ENCODE measurements around the gene ZMAT3.

Gene ZMAT3

DNA sequence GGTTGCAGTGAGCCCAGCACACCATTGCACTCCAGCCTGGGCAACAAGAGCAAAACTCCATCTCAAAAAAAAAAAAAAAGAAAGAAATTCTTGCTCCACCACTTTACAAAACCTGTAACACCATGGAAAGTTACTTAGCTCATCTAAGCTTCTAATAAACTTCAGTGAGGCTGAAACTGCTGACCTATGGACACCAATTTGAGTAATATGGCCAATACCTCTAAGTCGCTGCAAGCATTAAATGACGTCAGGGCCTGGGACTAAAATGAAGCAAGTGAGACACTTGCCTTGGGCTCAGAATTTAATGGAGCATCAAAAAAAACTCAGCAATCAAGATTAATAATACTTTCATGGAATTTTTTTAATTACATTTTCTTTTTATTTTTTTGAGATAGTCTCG, 42.5 kb downstream of the ZMAT3 start:
- no peak overlapping the region for H3K27ac ChIP-seq (ENCODE audit: low read depth, low read length)
- H3K27me3 ChIP-seq (ENCODE audit: control insufficient read depth in 5 of 5, insufficient read depth in 4 of 5, low read length in 5 of 5): no peaks in the 10 kb centered on the region
- peaks cover 0 to 12% (median 3%) of the 10 kb centered on the region in 5 donors for H3K36me3 ChIP-seq (ENCODE audit: control insufficient read depth in 5 of 5, insufficient read depth in 5 of 5, low read length in 5 of 5)
- H3K9me3 ChIP-seq (ENCODE audit: control insufficient read depth in 5 of 5, low read length in 5 of 5): no peaks in the 10 kb centered on the region
- H3K4me1 ChIP-seq (ENCODE audit: control insufficient read depth in 5 of 5, insufficient read depth in 5 of 5, low read length in 5 of 5): peaks cover 0 to 6% (median 0%) of the 10 kb centered on the region in 5 donors
- no peak overlapping the region for H3K4me3 ChIP-seq (ENCODE audit: low read depth in 1 of 5, low read length in 5 of 5)
- no peak overlapping the region for H3K9ac ChIP-seq (ENCODE audit: low read length in 5 of 5)

DNA sequence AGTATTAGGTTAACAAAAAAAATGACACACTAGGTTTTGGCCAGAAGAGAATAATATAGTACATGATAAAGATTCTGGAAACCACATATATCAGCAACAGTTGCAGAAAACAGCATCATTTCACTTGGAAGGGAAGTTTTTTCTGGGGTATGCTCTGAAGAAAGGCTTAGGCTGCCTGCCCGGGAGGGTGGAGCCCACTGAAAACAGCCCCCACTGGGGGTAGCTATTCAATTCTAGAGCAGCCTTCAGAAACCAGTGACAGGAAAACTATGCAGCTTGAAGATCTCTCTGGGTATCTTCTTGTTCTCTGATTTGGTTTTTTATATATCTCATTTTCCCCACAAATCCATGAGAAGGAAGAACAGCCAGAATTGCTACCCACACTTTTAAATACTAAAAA, 43.2 kb downstream of the ZMAT3 start:
- H3K9ac ChIP-seq (ENCODE audit: low read length in 5 of 5): no peak overlapping the region
- no peaks in the 10 kb centered on the region for H3K27me3 ChIP-seq (ENCODE audit: control insufficient read depth in 5 of 5, insufficient read depth in 4 of 5, low read length in 5 of 5)
- H3K4me3 ChIP-seq (ENCODE audit: low read depth in 1 of 5, low read length in 5 of 5): no peak overlapping the region
- H3K9me3 ChIP-seq (ENCODE audit: control insufficient read depth in 5 of 5, low read length in 5 of 5): no peaks in the 10 kb centered on the region
- no peak overlapping the region for H3K27ac ChIP-seq (ENCODE audit: low read depth, low read length)
- H3K4me1 ChIP-seq (ENCODE audit: control insufficient read depth in 5 of 5, insufficient read depth in 5 of 5, low read length in 5 of 5): no peaks in the 10 kb centered on the region
- H3K36me3 ChIP-seq (ENCODE audit: control insufficient read depth in 5 of 5, insufficient read depth in 5 of 5, low read length in 5 of 5): peaks cover 0 to 12% (median 3%) of the 10 kb centered on the region in 5 donors

DNA sequence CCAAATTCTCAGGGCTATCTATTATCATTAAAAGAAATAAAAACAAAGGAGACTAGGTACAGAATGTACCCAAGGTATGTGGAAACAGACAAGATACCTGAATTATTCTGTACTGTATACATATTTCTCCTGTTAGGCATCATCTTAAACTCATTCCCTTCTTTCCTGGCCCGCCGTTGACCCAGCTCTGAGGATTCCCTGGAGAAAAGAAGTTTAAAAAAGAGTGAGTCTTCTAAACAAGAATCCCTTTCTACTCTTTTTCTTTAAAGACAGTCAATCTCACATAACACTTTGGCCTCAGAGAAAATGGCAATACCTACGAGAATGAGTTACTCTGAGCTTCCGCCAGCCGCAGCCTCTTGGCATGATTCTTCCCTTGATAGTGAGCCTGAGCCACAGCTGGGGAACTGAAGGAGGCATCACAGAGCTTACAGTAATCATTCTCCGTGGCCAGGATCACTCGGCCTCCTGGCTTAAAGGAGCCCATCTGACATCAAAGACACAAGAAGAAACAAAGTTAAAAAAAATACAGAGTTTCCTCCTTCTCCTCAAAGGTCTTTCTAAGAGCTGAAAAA, 44.2 kb downstream of the ZMAT3 start:
- no peaks in the 10 kb centered on the region for H3K4me1 ChIP-seq (ENCODE audit: control insufficient read depth in 5 of 5, insufficient read depth in 5 of 5, low read length in 5 of 5)
- H3K27ac ChIP-seq (ENCODE audit: low read depth, low read length): no peak overlapping the region
- peaks cover 0 to 12% (median 3%) of the 10 kb centered on the region in 5 donors for H3K36me3 ChIP-seq (ENCODE audit: control insufficient read depth in 5 of 5, insufficient read depth in 5 of 5, low read length in 5 of 5)
- H3K4me3 ChIP-seq (ENCODE audit: low read depth in 1 of 5, low read length in 5 of 5): no peak overlapping the region
- no peaks in the 10 kb centered on the region for H3K27me3 ChIP-seq (ENCODE audit: control insufficient read depth in 5 of 5, insufficient read depth in 4 of 5, low read length in 5 of 5)
- H3K9me3 ChIP-seq (ENCODE audit: control insufficient read depth in 5 of 5, low read length in 5 of 5): no peaks in the 10 kb centered on the region
- no peak overlapping the region for H3K9ac ChIP-seq (ENCODE audit: low read length in 5 of 5)

DNA sequence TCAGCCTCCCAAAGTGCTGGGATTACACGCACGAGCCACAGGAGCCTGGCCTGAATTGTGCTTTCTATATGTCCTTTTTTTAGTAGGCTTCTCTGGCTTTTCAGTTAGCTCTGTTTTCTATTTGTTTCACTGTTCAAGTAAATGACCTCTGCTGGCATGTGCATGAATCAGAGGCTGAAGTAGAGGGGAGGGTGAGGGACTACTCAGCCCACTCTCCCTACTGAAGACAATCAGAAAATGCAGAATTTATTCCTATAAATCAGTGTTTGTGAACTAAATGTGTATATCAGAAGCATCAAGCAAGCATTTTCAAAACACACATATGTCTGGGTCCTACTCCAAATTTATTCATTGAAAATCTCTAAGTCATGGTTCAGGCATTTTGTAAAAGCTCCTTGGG, 45.0 kb downstream of the ZMAT3 start:
- no peak overlapping the region for H3K4me3 ChIP-seq (ENCODE audit: low read depth in 1 of 5, low read length in 5 of 5)
- H3K36me3 ChIP-seq (ENCODE audit: control insufficient read depth in 5 of 5, insufficient read depth in 5 of 5, low read length in 5 of 5): peaks cover 0 to 12% (median 3%) of the 10 kb centered on the region in 5 donors
- no peaks in the 10 kb centered on the region for H3K27me3 ChIP-seq (ENCODE audit: control insufficient read depth in 5 of 5, insufficient read depth in 4 of 5, low read length in 5 of 5)
- no peak overlapping the region for H3K9ac ChIP-seq (ENCODE audit: low read length in 5 of 5)
- H3K27ac ChIP-seq (ENCODE audit: low read depth, low read length): no peak overlapping the region
- no peaks in the 10 kb centered on the region for H3K9me3 ChIP-seq (ENCODE audit: control insufficient read depth in 5 of 5, low read length in 5 of 5)
- H3K4me1 ChIP-seq (ENCODE audit: control insufficient read depth in 5 of 5, insufficient read depth in 5 of 5, low read length in 5 of 5): no peaks in the 10 kb centered on the region

DNA sequence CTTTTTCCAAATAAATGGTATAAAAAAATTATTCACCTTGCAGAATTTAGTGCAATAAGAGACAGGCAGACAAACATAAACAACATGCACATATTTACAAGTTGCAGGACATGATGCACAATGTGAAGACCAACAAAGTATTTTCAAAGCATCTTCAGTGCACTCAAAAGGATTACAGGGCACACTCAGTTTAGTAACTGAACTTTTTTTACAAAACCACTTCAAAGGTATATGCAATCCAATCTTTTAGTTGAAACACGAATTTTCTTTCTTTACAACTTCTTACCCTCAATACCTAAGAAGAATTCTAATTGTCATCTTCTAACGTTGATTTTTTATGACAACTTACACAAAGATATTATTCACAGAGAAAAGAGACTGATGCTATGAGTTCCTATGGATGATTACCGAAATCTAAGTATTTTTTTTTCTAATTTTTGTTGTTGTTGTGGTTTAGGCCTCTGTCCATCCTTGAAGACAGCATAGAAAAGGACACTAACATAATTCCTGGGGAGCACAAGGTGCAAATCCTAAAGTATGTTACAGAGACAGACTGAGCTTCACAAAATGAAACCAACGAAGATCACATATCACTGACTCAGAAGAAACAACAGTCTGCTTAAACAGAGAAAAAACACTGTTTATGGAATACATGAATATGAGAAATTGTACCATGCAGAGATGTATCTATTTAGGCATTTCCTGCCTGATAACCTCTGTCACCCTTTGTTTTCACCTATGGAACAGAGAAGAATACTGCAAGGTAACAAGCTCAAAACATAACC, 50.3 kb downstream of the ZMAT3 start:
- peaks cover 0 to 8% (median 0%) of the 10 kb centered on the region in 5 donors for H3K36me3 ChIP-seq (ENCODE audit: control insufficient read depth in 5 of 5, insufficient read depth in 5 of 5, low read length in 5 of 5)
- H3K4me3 ChIP-seq (ENCODE audit: low read depth in 1 of 5, low read length in 5 of 5): no peak overlapping the region
- no peak overlapping the region for H3K27ac ChIP-seq (ENCODE audit: low read depth, low read length)
- no peaks in the 10 kb centered on the region for H3K27me3 ChIP-seq (ENCODE audit: control insufficient read depth in 5 of 5, insufficient read depth in 4 of 5, low read length in 5 of 5)
- no peaks in the 10 kb centered on the region for H3K9me3 ChIP-seq (ENCODE audit: control insufficient read depth in 5 of 5, low read length in 5 of 5)
- H3K9ac ChIP-seq (ENCODE audit: low read length in 5 of 5): no peak overlapping the region
- peaks cover 0 to 12% (median 9%) of the 10 kb centered on the region in 5 donors for H3K4me1 ChIP-seq (ENCODE audit: control insufficient read depth in 5 of 5, insufficient read depth in 5 of 5, low read length in 5 of 5)

DNA sequence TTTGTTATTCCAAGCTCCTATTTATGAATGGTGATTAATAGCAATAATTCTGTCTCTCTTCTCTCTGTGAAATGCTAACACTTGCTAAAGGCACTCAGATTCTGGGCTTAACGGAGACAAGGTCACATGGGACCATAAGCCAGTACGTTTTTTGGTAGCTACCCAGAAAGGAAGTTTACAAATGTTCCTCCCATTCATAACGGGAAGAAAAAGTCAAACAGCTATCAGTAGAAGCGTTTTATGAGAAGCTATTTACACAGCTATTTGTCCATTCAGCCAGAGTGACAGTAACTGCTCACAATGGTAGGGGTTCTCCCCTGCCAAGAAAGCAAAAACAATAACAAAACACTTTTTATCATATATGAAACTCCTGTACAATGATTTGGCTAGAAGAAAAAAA, 51.5 kb downstream of the ZMAT3 start:
- Histone ChIP-seq H3K27me3 (ENCODE audit: control insufficient read depth in 5 of 5, insufficient read depth in 4 of 5, low read length in 5 of 5) (no peaks in the 10 kb centered on the region), H3K9me3 (ENCODE audit: control insufficient read depth in 5 of 5, low read length in 5 of 5) (no peaks in the 10 kb centered on the region), H3K27ac (ENCODE audit: low read depth, low read length) (no peak overlapping the region), H3K9ac (ENCODE audit: low read length in 5 of 5) (peak overlapping the region in 3 of 5 donors; percentile 49 to 54 (median 51)), H3K4me3 (ENCODE audit: low read depth in 1 of 5, low read length in 5 of 5) (no peak overlapping the region), H3K4me1 (ENCODE audit: control insufficient read depth in 5 of 5, insufficient read depth in 5 of 5, low read length in 5 of 5) (peaks cover 0 to 12% (median 9%) of the 10 kb centered on the region in 5 donors), H3K36me3 (ENCODE audit: control insufficient read depth in 5 of 5, insufficient read depth in 5 of 5, low read length in 5 of 5) (peaks cover 0 to 9% (median 0%) of the 10 kb centered on the region in 5 donors)

DNA sequence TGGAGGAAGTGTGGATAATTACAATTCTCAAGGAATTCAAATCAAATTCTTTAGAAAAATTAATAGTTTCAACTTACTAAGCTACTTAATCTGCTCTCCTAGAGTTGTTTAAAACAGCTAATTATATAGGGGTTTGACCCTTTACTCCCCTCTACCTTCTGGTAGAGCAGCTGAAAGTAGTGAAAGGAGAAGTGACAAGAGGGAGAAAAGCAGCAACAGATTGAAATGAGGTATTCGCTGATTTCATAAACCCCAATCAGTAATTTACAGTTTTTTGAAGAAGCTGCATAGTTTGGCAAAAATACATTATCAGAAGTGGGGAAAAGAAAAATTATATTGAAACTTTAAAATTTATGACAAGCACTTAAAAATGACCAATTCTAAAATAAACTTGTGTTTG, 52.8 kb downstream of the ZMAT3 start:
- H3K27me3 ChIP-seq (ENCODE audit: control insufficient read depth in 5 of 5, insufficient read depth in 4 of 5, low read length in 5 of 5): no peaks in the 10 kb centered on the region
- H3K27ac ChIP-seq (ENCODE audit: low read depth, low read length): no peak overlapping the region
- no peaks in the 10 kb centered on the region for H3K9me3 ChIP-seq (ENCODE audit: control insufficient read depth in 5 of 5, low read length in 5 of 5)
- no peak overlapping the region for H3K9ac ChIP-seq (ENCODE audit: low read length in 5 of 5)
- peaks cover 0 to 4% (median 0%) of the 10 kb centered on the region in 5 donors for H3K36me3 ChIP-seq (ENCODE audit: control insufficient read depth in 5 of 5, insufficient read depth in 5 of 5, low read length in 5 of 5)
- peaks cover 0 to 12% (median 9%) of the 10 kb centered on the region in 5 donors for H3K4me1 ChIP-seq (ENCODE audit: control insufficient read depth in 5 of 5, insufficient read depth in 5 of 5, low read length in 5 of 5)
- no peak overlapping the region for H3K4me3 ChIP-seq (ENCODE audit: low read depth in 1 of 5, low read length in 5 of 5)

DNA sequence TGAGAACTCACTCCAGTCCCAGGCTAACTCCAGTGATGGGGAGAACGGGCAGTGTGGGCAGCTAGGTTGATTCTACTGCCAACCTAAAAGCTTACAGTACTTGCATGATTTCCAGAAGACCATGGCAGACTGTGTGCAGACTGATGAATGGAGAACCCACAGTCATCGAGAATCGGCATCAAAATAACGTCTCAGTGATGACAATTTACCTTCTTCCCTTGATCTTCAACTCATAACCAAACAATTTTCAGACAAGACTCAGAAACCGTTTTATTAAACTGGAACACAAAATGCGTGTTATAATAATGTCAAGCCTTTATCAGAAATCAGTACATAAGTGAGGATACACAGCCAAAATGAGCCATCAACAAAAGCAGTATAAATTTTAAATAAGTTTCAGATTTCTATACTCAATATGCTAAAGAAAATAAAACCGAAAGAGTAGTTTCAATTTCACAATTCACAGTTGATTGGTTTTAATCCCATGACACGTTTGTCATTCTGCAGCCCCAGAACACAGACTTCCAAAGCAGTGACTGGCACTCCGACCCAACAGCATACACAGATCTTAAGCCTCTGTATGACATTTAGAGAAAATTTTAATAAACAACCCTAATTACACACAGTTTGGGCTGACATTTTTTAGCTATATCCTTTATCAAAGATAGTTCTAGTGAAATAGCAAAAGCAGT, 54.5 kb downstream of the ZMAT3 start:
- H3K27ac ChIP-seq (ENCODE audit: low read depth, low read length): no peak overlapping the region
- H3K27me3 ChIP-seq (ENCODE audit: control insufficient read depth in 5 of 5, insufficient read depth in 4 of 5, low read length in 5 of 5): no peaks in the 10 kb centered on the region
- H3K36me3 ChIP-seq (ENCODE audit: control insufficient read depth in 5 of 5, insufficient read depth in 5 of 5, low read length in 5 of 5): peaks cover 0 to 4% (median 0%) of the 10 kb centered on the region in 5 donors
- no peaks in the 10 kb centered on the region for H3K9me3 ChIP-seq (ENCODE audit: control insufficient read depth in 5 of 5, low read length in 5 of 5)
- no peak overlapping the region for H3K9ac ChIP-seq (ENCODE audit: low read length in 5 of 5)
- peaks cover 0 to 12% (median 9%) of the 10 kb centered on the region in 5 donors for H3K4me1 ChIP-seq (ENCODE audit: control insufficient read depth in 5 of 5, insufficient read depth in 5 of 5, low read length in 5 of 5)
- H3K4me3 ChIP-seq (ENCODE audit: low read depth in 1 of 5, low read length in 5 of 5): no peak overlapping the region

DNA sequence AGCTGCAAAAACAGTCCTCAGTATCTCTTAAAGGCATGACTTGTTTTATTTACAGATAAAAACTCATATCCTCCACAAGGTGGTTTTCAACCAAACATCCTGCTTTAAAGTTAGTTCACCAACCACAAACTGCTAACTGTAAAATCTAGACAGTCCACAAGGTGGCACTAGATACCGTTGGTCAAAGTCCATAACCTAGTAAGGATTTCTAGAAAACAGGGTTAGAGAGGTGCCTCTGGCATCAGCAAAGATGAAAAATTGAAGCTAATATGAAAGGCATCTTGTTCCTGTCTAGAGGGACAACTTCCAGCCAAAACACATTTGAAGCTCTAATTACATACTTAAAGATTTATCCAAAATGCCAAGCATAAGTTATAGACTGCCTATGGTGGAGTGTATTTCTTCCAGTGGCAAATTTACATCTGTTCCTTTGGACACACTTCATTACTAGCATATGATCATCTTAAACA, 56.0 kb downstream of the ZMAT3 start:
- no peak overlapping the region for H3K9ac ChIP-seq (ENCODE audit: low read length in 5 of 5)
- H3K27ac ChIP-seq (ENCODE audit: low read depth, low read length): no peak overlapping the region
- H3K9me3 ChIP-seq (ENCODE audit: control insufficient read depth in 5 of 5, low read length in 5 of 5): no peaks in the 10 kb centered on the region
- H3K4me3 ChIP-seq (ENCODE audit: low read depth in 1 of 5, low read length in 5 of 5): no peak overlapping the region
- H3K36me3 ChIP-seq (ENCODE audit: control insufficient read depth in 5 of 5, insufficient read depth in 5 of 5, low read length in 5 of 5): peaks cover 0 to 4% (median 0%) of the 10 kb centered on the region in 5 donors
- peaks cover 0 to 10% (median 9%) of the 10 kb centered on the region in 5 donors for H3K4me1 ChIP-seq (ENCODE audit: control insufficient read depth in 5 of 5, insufficient read depth in 5 of 5, low read length in 5 of 5)
- no peaks in the 10 kb centered on the region for H3K27me3 ChIP-seq (ENCODE audit: control insufficient read depth in 5 of 5, insufficient read depth in 4 of 5, low read length in 5 of 5)

DNA sequence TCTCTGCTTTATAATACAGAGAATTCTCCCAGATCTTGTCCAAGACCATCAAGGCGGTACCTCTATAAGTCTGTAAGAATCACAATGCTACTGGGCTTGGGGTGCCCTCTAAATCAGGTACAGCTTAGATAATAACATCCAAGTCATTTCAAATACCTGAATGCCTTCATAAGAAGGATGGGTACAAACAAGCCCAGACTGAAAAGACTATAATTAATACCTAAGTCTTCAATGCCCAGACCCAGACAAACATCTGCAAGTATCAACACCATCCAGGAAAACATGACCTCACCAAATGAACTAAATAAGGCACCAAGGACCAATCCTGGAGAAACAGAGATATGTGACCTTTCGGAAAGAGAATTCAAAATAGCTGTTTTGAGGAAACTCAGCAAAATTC, 65.9 kb downstream of the ZMAT3 start:
- Histone ChIP-seq H3K36me3 (ENCODE audit: control insufficient read depth in 5 of 5, insufficient read depth in 5 of 5, low read length in 5 of 5) (peaks cover 0 to 4% (median 0%) of the 10 kb centered on the region in 5 donors), H3K27ac (ENCODE audit: low read depth, low read length) (no peak overlapping the region), H3K27me3 (ENCODE audit: control insufficient read depth in 5 of 5, insufficient read depth in 4 of 5, low read length in 5 of 5) (no peaks in the 10 kb centered on the region), H3K4me1 (ENCODE audit: control insufficient read depth in 5 of 5, insufficient read depth in 5 of 5, low read length in 5 of 5) (no peaks in the 10 kb centered on the region), H3K4me3 (ENCODE audit: low read depth in 1 of 5, low read length in 5 of 5) (no peak overlapping the region), H3K9me3 (ENCODE audit: control insufficient read depth in 5 of 5, low read length in 5 of 5) (no peaks in the 10 kb centered on the region), H3K9ac (ENCODE audit: low read length in 5 of 5) (no peak overlapping the region)
